K562 (cell line): Measurements from ENCODE around the gene PPM1E. TPM values are rescaled to one million over a fixed set of nuclear protein-coding genes. Genes with fewer than 3 reads are reported as not detected.
A peak's percentile ranks its signal among the peaks of the same experiment; 100 is the strongest.

ENCODE experiments used
- ATAC-seq: fragments of 200-7000 bp; cut with Tn5 transposase; 3 replicates; pipeline ENCODE4 v1.9.1; 2020; ENCODE audit warnings: moderate library complexity
- BruUV-seq: library from RNA; stranded (reverse); fragments of 400-500 nt; replicated peaks from 2 replicates; lab custom pipeline; 2021; lab: Mats Ljungman, UMichigan
- CTCF ChIA-PET: fragments of 300-600 bp; formaldehyde crosslinking; extraction: SDS; loops from one replicate; lab custom pipeline; 2021; ENCODE audit warnings: low intra/inter-chr PET ratio; lab: Yijun Ruan, JAX
- POLR2A ChIA-PET: fragments of 300-600, 350-650 bp; sonication (Branson Sonifier 250); formaldehyde crosslinking; extraction: SDS; loops from one replicate; lab custom pipeline; 2021; ENCODE audit warnings: antibody characterized with exemption, inconsistent platforms; lab: Yijun Ruan, JAX
- DNase-seq, 4 experiments: peaks; one replicate each; pipeline versions ENCODE4 v3.0.0 to v3.0.0-alpha.2; 2011 to 2018; ENCODE audit warnings: low spot score in 3 of 4, mixed read lengths in 3 of 4; ENCODE audit errors: extremely low read depth in 1 of 4
- FAIRE-seq: peaks from 2 replicates; lab custom pipeline; 2011; peaks lifted over from hg19 to GRCh38; lab: Jason Lieb, UNC
- H2AFZ ChIP-seq: 2 replicates; pipeline ENCODE4 v1.6.0; 2011; ENCODE audit warnings: low read depth, low read length, control low read depth, inconsistent platforms
- H3K27ac ChIP-seq: fragments of 200-600 bp; 3 replicates; pipeline ENCODE4 v1.8.0; 2011; ENCODE audit warnings: low read depth, mild to moderate bottlenecking, control low read depth, inconsistent platforms, low read length, moderate library complexity, mixed read lengths; ENCODE audit errors: extremely low read depth
- H3K27me3 ChIP-seq, 2 experiments: fragments of 300-600 bp in 1 of 2; 2 replicates in 1 of 2; 3 replicates in 1 of 2; pipeline versions ENCODE4 v1.6.0 to v1.8.0; 2011; ENCODE audit warnings: inconsistent platforms in 2 of 2, low read length in 2 of 2, mild to moderate bottlenecking in 1 of 2, mixed read lengths in 1 of 2, moderate library complexity in 1 of 2; ENCODE audit not compliant: control insufficient read depth in 2 of 2, insufficient read depth in 2 of 2
- H3K36me3 ChIP-seq: fragments of 300-600 bp; 3 replicates; pipeline ENCODE4 v1.8.0; 2011; ENCODE audit warnings: mild to moderate bottlenecking, low read length, inconsistent platforms; ENCODE audit not compliant: control insufficient read depth, insufficient read depth
- H3K4me1 ChIP-seq, 2 experiments: fragments of 200-600 bp in 1 of 2; replicated peaks in 1 of 2; 2 replicates in 1 of 2; 3 replicates in 1 of 2; pipeline versions ENCODE4 v1.5.1 to v1.8.0; 2011; ENCODE audit warnings: inconsistent platforms in 2 of 2, low read length in 2 of 2, mild to moderate bottlenecking in 1 of 2, mixed read lengths in 1 of 2, moderate library complexity in 1 of 2; ENCODE audit not compliant: control insufficient read depth in 2 of 2, insufficient read depth in 2 of 2
- H3K4me2 ChIP-seq: 2 replicates; pipeline ENCODE4 v1.6.1; 2011; ENCODE audit warnings: low read length, control low read depth, inconsistent platforms, mixed read lengths; ENCODE audit not compliant: insufficient read depth
- H3K4me3 ChIP-seq: fragments of 200-600 bp; sonication (generic), shearing (Covaris generic); 2 replicates; pipeline ENCODE4 v1.5.1; 2016; ENCODE audit warnings: control low read depth, inconsistent platforms
- H3K79me2 ChIP-seq: fragments of 200-600 bp; 3 replicates; pipeline ENCODE4 v1.8.0; 2011; ENCODE audit warnings: low read length, inconsistent platforms; ENCODE audit not compliant: control insufficient read depth, insufficient read depth
- H3K9ac ChIP-seq, 2 experiments: 2 replicates each; pipeline versions ENCODE4 v1.6.0 to v1.6.1; 2011; ENCODE audit warnings: low read depth in 2 of 2, low read length in 2 of 2, control low read depth in 1 of 2, inconsistent platforms in 1 of 2, mild to moderate bottlenecking in 1 of 2, mixed read lengths in 1 of 2; ENCODE audit not compliant: insufficient read depth in 1 of 2
- H3K9me1 ChIP-seq: one replicate; pipeline ENCODE4 v1.6.0; 2011; ENCODE audit warnings: inconsistent platforms, mild to moderate bottlenecking, low read length, moderate library complexity; ENCODE audit not compliant: control insufficient read depth, insufficient read depth
- H3K9me3 ChIP-seq: replicated peaks from 2 replicates; pipeline ENCODE4 v1.5.1; 2011; ENCODE audit warnings: low read depth, low read length, inconsistent platforms; ENCODE audit not compliant: control insufficient read depth, insufficient read depth
- H4K20me1 ChIP-seq: replicated peaks from 2 replicates; pipeline ENCODE4 v1.6.1; 2011; ENCODE audit warnings: low read length, inconsistent platforms, mixed read lengths; ENCODE audit not compliant: control insufficient read depth, insufficient read depth
- BRD9 ChIP-seq: fragments of 450-650 bp; IDR thresholded peaks from 2 replicates; pipeline ENCODE4 v1.6.1; 2018; ENCODE audit warnings: low read depth; ENCODE audit not compliant: partially characterized antibody
- CAMTA2 ChIP-seq: fragments of 250-450 bp; sonication (Bioruptor Pico); conservative IDR thresholded peaks from 2 replicates; pipeline ENCODE4 v1.5.1; 2022
- CEBPB ChIP-seq: fragments of 450-650 bp; IDR thresholded peaks from 2 replicates; pipeline ENCODE4 v1.6.1; 2016; ENCODE audit warnings: missing genetic modification characterization, missing compliant biosample characterization
- ZBTB40 ChIP-seq, 2 experiments: fragments of 450-650 bp in 1 of 2; sonication (generic) in 1 of 2; formaldehyde crosslinking in 1 of 2; IDR thresholded peaks; 2 replicates each; pipeline versions ENCODE4 v1.7.1 to v1.9.0; 2016 to 2022; ENCODE audit warnings: inconsistent platforms in 1 of 2, mild to moderate bottlenecking in 1 of 2, missing genetic modification reagents in 1 of 2
- WGBS: fragments of 100-300 bp; shearing (Covaris generic); methylation state at CpG from one replicate; pipeline ENCODE4 v1.1.6; 2016; ENCODE audit warnings: low coverage, mixed read lengths; ENCODE audit not compliant: insufficient coverage; ENCODE audit errors: missing lambda C conversion rate; 5-methylcytosine and 5-hydroxymethylcytosine counted together
- in situ Hi-C: fragments of 300-500 bp; cut with MboI; formaldehyde crosslinking; loops from 4 replicates; pipeline ENCODE4 v1.15.0; 2018; ENCODE audit warnings: inconsistent platforms, mixed read lengths
- intact Hi-C: fragments of 100-400 bp; cut with micrococcal nuclease; formaldehyde crosslinking; loops from 2 replicates; pipeline ENCODE4 v1.14.2; 2022
- polyA plus RNA-seq, 8 experiments: library from polyadenylated mRNA; depleted of rRNA in 4 of 8; stranded (reverse) in 5 of 8; unstranded in 3 of 8; fragments of >200 nt; fragmentation: Nextera tagmentation in 2 of 8; fragmentation: Illumina TruSeq in 1 of 8; extraction: Ambion mirVana in 2 of 8; extraction: Trizol in 1 of 8; gene quantifications; 2 replicates each; pipeline versions ENCODE4 v1.2.1 to v1.2.3, GENCODE V29; 2011 to 2014; ENCODE audit warnings: inconsistent platforms in 1 of 8, missing spikeins in 1 of 8
- total RNA-seq, 7 experiments: library from RNA; depleted of rRNA in 6 of 7; stranded (reverse); fragments of >200 nt in 6 of 7; fragmentation: Illumina TruSeq in 2 of 7; extraction: Trizol in 2 of 7; gene quantifications; 2 replicates each; pipeline versions ENCODE4 v1.2.1 to v1.2.3, GENCODE V29; 2011 to 2021; ENCODE audit warnings: low replicate concordance in 1 of 7

Gene PPM1E
- total and polyA plus RNA-seq, 9 of the 15 experiments (the other 6 are each of a cell fraction or from before 2014, with no cell fraction given) = 1.0 to 5.7 (median 4.7) TPM

- no peaks in the 10 kb centered on the region for H3K9me3 ChIP-seq
- no peak for DNase-seq
- no peaks in the 10 kb centered on the region for H3K36me3 ChIP-seq
- no peaks in the 10 kb centered on the region for H3K27me3 ChIP-seq
- H3K4me1 ChIP-seq = no peaks in the 10 kb centered on the region
- ChIA-PET POLR2A (no interaction called here), CTCF (no interaction called here)
- no peak overlapping the region for H3K27ac ChIP-seq
- 0 out of 2 replicates have a peak, but pooled peaks have one; percentile 14 for TF ChIP-seq ZBTB40 (IDR thresholded peaks at IDR 0.05)
- no peak for TF ChIP-seq ZBTB40 (CRISPR knock-in tag; IDR thresholded peaks at IDR 0.05)
- TF ChIP-seq CAMTA2 (CRISPR knock-in tag) = no peak
- TF ChIP-seq CEBPB (tag) = no peak
- no peak for TF ChIP-seq BRD9
- intact Hi-C loops = no loop called here
- H3K4me2 ChIP-seq = no peak overlapping the region
- in situ Hi-C loops = no loop called here
- H3K9me1 ChIP-seq = no peaks in the 10 kb centered on the region
- ATAC-seq = no peak
- H2AFZ ChIP-seq = no peak overlapping the region
- H3K4me3 ChIP-seq = no peak overlapping the region
- BruUV-seq = no TSS peak
- H4K20me1 ChIP-seq = no peaks in the 10 kb centered on the region
- WGBS = 80% methylated on average over 3 of the region's 3 CpGs
- no peak for FAIRE-seq
- H3K9ac ChIP-seq = no peak overlapping the region
- no peaks in the 10 kb centered on the region for H3K79me2 ChIP-seq
Measured at GRCh38 chr17:58966208-58966607, 210.6 kb downstream of the PPM1E start.
